Skeletal muscle tissue (tissue), 4 donors: ENCODE data around the gene NLRC3. TPM values are rescaled to one million over a fixed set of nuclear protein-coding genes. Genes with fewer than 3 reads are reported as not detected.

ENCODE experiments used
- H3K27ac ChIP-seq: one replicate; pipeline ENCODE4 v1.7.0; 2013; ENCODE audit warnings: mild to moderate bottlenecking, low read depth, low read length, inconsistent platforms
- H3K27me3 ChIP-seq, 3 donors: one replicate each; pipeline ENCODE4 v1.7.0; 2013; ENCODE audit warnings: low read length in 3 of 3; ENCODE audit not compliant: control insufficient read depth in 3 of 3, insufficient read depth in 3 of 3
- H3K36me3 ChIP-seq, 3 donors: one replicate each; pipeline ENCODE4 v1.7.0; 2013; ENCODE audit warnings: low read length in 3 of 3; ENCODE audit not compliant: control insufficient read depth in 3 of 3, insufficient read depth in 3 of 3
- H3K4me1 ChIP-seq, 3 donors: one replicate each; pipeline ENCODE4 v1.7.0; 2013; ENCODE audit warnings: low read length in 3 of 3, mild to moderate bottlenecking in 3 of 3; ENCODE audit not compliant: control insufficient read depth in 3 of 3, insufficient read depth in 3 of 3
- H3K4me3 ChIP-seq, 3 donors: one replicate each; pipeline ENCODE4 v1.7.0; 2013; ENCODE audit warnings: low read length in 3 of 3
- H3K9ac ChIP-seq, 3 donors: one replicate each; pipeline ENCODE4 v1.7.0; 2013; ENCODE audit warnings: low read length in 3 of 3, mild to moderate bottlenecking in 3 of 3, moderate library complexity in 2 of 3, low read depth in 1 of 3
- H3K9me3 ChIP-seq, 3 donors: one replicate each; pipeline ENCODE4 v1.7.0; 2013; ENCODE audit warnings: low read length in 3 of 3; ENCODE audit not compliant: control insufficient read depth in 3 of 3
- total RNA-seq: library from RNA; depleted of rRNA; stranded (reverse); fragments of >200 nt; gene quantifications from one replicate; pipeline ENCODE4 v1.2.3, GENCODE V29; 2014
- donor health status: Osteomylitis.

Gene NLRC3
- total RNA-seq, 1 donor from 2014 or later = 0.52 TPM

GRCh38 chr16:3550851-3551847 lies 26.1 kb downstream of the NLRC3 start:
- no peak overlapping the region for H3K4me3 ChIP-seq
- no peak overlapping the region for H3K9ac ChIP-seq
- H3K4me1 ChIP-seq = peaks cover 15 to 25% (median 23%) of the 10 kb centered on the region in 3 donors
- no peaks in the 10 kb centered on the region for H3K9me3 ChIP-seq
- no peaks in the 10 kb centered on the region for H3K27me3 ChIP-seq
- H3K27ac ChIP-seq = no peak overlapping the region
- no peaks in the 10 kb centered on the region for H3K36me3 ChIP-seq

- peaks cover 15 to 25% (median 23%) of the 10 kb centered on the region in 3 donors for H3K4me1 ChIP-seq
- H3K27me3 ChIP-seq = no peaks in the 10 kb centered on the region
- no peak overlapping the region for H3K4me3 ChIP-seq
- H3K27ac ChIP-seq = no peak overlapping the region
- H3K36me3 ChIP-seq = no peaks in the 10 kb centered on the region
- no peaks in the 10 kb centered on the region for H3K9me3 ChIP-seq
- H3K9ac ChIP-seq = no peak overlapping the region
These were observed 27.3 kb downstream of the NLRC3 start for GRCh38 chr16:3549906-3550305.

DNA sequence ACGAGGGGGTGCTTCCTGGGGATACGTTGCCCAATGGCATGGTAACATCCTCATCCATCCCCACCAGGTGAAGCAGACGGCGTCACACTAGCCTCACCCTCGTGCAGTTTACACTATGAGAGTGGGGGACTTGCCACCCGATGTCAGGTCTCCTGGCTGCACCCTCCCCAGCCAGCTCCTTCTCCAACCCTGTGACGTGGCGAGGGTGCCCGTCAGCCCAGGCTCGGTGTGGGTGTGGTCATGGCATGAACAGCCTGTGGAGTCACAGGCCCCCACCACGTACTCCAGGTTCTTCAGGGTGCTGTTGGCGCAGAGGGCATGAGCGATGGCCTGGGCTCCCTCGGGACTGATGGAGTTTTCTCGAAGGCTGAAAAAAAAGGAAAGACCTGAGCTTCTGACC lies 28.3 kb downstream of the NLRC3 start:
- H3K9ac ChIP-seq = peak overlapping the region in 1 of 3 donors; percentile 76
- H3K36me3 ChIP-seq = no peaks in the 10 kb centered on the region
- peak overlapping the region; percentile 69 for H3K27ac ChIP-seq
- H3K9me3 ChIP-seq = no peaks in the 10 kb centered on the region
- H3K4me3 ChIP-seq = peak overlapping the region in 1 of 3 donors; percentile 2
- H3K27me3 ChIP-seq = no peaks in the 10 kb centered on the region
- peaks cover 15 to 25% (median 23%) of the 10 kb centered on the region in 3 donors for H3K4me1 ChIP-seq

GRCh38 chr16:3548445-3548844 lies 28.8 kb downstream of the NLRC3 start:
- Histone ChIP-seq H3K36me3 (no peaks in the 10 kb centered on the region), H3K4me3 (peak overlapping the region in 1 of 3 donors; percentile 54), H3K27me3 (no peaks in the 10 kb centered on the region), H3K27ac (peak overlapping the region; percentile 69), H3K4me1 (peaks cover 16 to 26% (median 25%) of the 10 kb centered on the region in 3 donors), H3K9ac (peak overlapping the region in 1 of 3 donors; percentile 76), H3K9me3 (no peaks in the 10 kb centered on the region)

GRCh38 chr16:3546986-3547682 lies 30.1 kb downstream of the NLRC3 start:
- H3K9ac ChIP-seq = no peak overlapping the region

DNA sequence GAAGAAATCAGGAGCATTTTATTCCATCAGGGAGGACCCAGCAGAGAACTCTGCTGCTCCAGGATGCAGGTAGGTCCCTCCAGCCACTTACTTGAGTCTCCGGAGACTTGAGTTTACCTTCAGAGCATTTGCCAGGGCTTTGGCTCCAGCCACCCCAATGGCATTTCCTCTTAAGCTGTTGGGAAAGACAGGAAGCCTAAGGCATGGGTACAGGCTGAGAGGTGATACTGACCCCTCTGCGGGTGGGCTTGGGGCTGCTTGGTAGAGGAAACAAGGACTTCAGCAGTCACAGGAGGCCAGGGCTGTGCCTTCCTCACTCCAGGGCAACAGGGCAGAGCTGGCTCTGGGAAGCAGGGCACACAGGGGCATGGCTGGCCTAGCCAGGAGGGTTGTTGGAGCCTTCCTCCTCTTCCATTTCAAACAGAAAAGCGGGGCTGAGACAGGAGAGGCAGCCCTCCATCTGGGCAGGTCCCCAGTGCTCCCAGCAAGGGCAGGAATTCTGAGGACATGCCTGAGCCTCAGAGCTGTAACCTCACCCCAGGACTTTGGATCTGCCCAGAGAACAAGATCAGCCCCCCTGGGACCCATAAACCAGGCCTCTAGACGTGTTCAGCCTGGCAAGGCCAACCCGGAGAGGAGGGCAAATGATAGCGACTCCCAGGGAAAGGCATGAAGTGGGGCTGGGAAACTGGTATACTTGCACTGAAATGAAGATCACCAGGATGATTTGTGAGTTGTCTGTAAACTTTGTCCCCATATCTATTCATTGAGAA lies 34.4 kb downstream of the NLRC3 start:
- no peaks in the 10 kb centered on the region for H3K27me3 ChIP-seq
- peaks cover 26 to 44% (median 38%) of the 10 kb centered on the region in 3 donors for H3K4me1 ChIP-seq
- H3K9me3 ChIP-seq = no peaks in the 10 kb centered on the region
- peak overlapping the region in 1 of 3 donors; percentile 54 for H3K9ac ChIP-seq
- H3K27ac ChIP-seq = no peak overlapping the region
- peaks cover 2 to 9% (median 4%) of the 10 kb centered on the region in 3 donors for H3K36me3 ChIP-seq
- H3K4me3 ChIP-seq = no peak overlapping the region

More at GRCh38 chr16:3546986-3547682, 30.1 kb downstream of the NLRC3 start:
- H3K36me3 ChIP-seq = no peaks in the 10 kb centered on the region
- peak overlapping the region; percentile 69 for H3K27ac ChIP-seq
- H3K4me3 ChIP-seq = peak overlapping the region in 1 of 3 donors; percentile 1
- H3K9me3 ChIP-seq = no peaks in the 10 kb centered on the region
- peaks cover 28 to 38% (median 38%) of the 10 kb centered on the region in 3 donors for H3K4me1 ChIP-seq
- no peaks in the 10 kb centered on the region for H3K27me3 ChIP-seq

- Histone ChIP-seq H3K4me3 (no peak overlapping the region), H3K4me1 (peaks cover 27 to 42% (median 36%) of the 10 kb centered on the region in 3 donors), H3K9ac (no peak overlapping the region), H3K27me3 (no peaks in the 10 kb centered on the region), H3K27ac (no peak overlapping the region), H3K9me3 (no peaks in the 10 kb centered on the region), H3K36me3 (peaks cover 2 to 9% (median 4%) of the 10 kb centered on the region in 3 donors)
These were observed 35.6 kb downstream of the NLRC3 start for GRCh38 chr16:3541527-3542155.

DNA sequence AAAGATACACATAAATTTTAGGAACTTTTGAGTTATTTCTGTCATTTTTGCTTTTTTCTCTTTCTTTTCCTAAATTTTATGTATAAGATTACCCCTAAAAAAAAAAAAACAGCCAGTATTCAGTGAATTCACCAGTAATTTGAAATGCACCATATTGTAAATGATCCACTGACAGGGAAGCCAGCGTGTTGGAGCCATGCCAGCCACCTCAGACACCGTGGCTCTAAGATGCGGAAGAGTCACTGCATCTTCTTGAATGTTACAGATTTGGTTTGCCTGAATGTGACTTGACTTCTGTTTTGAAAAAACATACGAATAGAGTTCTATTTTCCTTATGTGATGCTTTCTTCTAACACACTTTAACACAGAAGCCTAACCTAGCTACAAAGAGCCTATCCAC lies 39.0 kb downstream of the NLRC3 start:
- H3K4me1 ChIP-seq = peaks cover 23 to 43% (median 38%) of the 10 kb centered on the region in 3 donors
- H3K36me3 ChIP-seq = peaks cover 12 to 29% (median 17%) of the 10 kb centered on the region in 3 donors
- H3K4me3 ChIP-seq = no peak overlapping the region
- no peaks in the 10 kb centered on the region for H3K9me3 ChIP-seq
- H3K9ac ChIP-seq = no peak overlapping the region
- no peak overlapping the region for H3K27ac ChIP-seq
- no peaks in the 10 kb centered on the region for H3K27me3 ChIP-seq

DNA sequence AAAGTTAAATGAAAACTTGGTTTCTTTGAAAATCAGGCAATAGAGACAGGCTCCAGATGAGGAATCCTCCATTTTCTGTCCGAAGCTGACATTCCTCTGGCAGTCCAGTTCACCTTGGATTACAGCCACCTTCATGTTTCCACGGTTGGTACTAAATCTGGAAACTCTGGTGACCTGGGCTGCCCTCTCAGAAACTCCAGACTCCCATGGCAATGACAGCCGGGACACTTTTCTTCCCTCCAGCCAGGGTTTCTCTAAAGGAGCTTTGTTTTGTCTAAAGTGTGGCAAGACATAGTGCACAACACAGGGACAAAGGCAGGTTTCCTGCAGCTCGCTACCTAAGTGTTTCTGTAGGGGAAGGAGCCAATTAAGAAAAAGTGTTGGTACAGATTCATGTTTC lies 40.4 kb downstream of the NLRC3 start:
- Histone ChIP-seq H3K9ac (peak overlapping the region in 1 of 3 donors; percentile 33), H3K36me3 (peaks cover 18 to 35% (median 27%) of the 10 kb centered on the region in 3 donors), H3K9me3 (no peaks in the 10 kb centered on the region), H3K4me1 (peaks cover 13 to 31% (median 25%) of the 10 kb centered on the region in 3 donors), H3K4me3 (peak overlapping the region in 1 of 3 donors; percentile 15), H3K27ac (no peak overlapping the region), H3K27me3 (no peaks in the 10 kb centered on the region)
